T-helper 1 cell treated with Interleukin-12 subunit alpha and Interleukin-12 subunit beta and Interleukin-4 antibody, amounts not matched to agents 30 μg/mL and 1 μg/mL, for 36 hours (primary cell): ENCODE measurements around the gene ADAM29.
"Not testable (repeated sequence)": the region's sequence is repeated elsewhere in the genome, so short reads cannot be mapped to it uniquely, and the experiment has no call there.

ENCODE experiments used
- H3K27ac Mint-ChIP-seq: one replicate; pipeline ENCODE4 v1.8.0; 2021; ENCODE audit warnings: mild to moderate bottlenecking, mixed read lengths
- H3K27me3 Mint-ChIP-seq: one replicate; pipeline ENCODE4 v1.8.0; 2021; ENCODE audit warnings: low read depth, mixed read lengths
- H3K36me3 Mint-ChIP-seq: one replicate; pipeline ENCODE4 v1.8.0; 2021; ENCODE audit warnings: low read depth, mixed read lengths
- H3K4me1 Mint-ChIP-seq: one replicate; pipeline ENCODE4 v1.8.0; 2021; ENCODE audit warnings: low read depth, mixed read lengths
- H3K4me3 Mint-ChIP-seq: one replicate; pipeline ENCODE4 v1.8.0; 2021; ENCODE audit warnings: mild to moderate bottlenecking, moderate library complexity, mixed read lengths
- H3K9me3 Mint-ChIP-seq: one replicate; pipeline ENCODE4 v1.8.0; 2021; ENCODE audit warnings: mixed read lengths

ADAM29 gene

DNA sequence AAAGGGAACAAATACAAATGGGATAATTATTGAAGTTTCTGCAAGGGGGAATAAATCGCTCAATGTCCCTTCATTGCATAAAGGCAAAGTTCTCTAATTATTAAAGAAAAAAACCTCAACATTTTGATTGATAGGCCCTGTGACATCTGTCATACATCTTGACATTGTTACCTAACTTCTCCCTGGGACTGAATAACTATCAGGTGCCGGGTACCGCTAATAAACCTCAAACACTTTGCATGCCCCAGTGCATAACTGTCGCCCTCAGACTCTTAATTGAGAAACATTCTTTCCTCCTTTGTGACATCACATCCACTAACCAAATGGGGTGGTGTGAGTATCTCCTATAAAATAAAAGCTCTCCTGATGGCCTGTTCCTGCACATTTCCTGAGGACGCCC is at the start of gene ADAM29:
Gene ADAM29 (plus strand): TSS at position 301 of the 400 bp plus-strand sequence. CDS start 57,168 bp downstream, outside the sequence.
- H3K27ac Mint-ChIP-seq = no peak within 1 kb of the TSS
- H3K9me3 Mint-ChIP-seq = no peaks in the 10 kb centered on the region
- H3K4me1 Mint-ChIP-seq = no peaks in the 10 kb centered on the region
- H3K4me3 Mint-ChIP-seq = no peak within 1 kb of the TSS
- H3K36me3 Mint-ChIP-seq = no peaks in the 10 kb centered on the region
- H3K27me3 Mint-ChIP-seq = no peaks in the 10 kb centered on the region

DNA sequence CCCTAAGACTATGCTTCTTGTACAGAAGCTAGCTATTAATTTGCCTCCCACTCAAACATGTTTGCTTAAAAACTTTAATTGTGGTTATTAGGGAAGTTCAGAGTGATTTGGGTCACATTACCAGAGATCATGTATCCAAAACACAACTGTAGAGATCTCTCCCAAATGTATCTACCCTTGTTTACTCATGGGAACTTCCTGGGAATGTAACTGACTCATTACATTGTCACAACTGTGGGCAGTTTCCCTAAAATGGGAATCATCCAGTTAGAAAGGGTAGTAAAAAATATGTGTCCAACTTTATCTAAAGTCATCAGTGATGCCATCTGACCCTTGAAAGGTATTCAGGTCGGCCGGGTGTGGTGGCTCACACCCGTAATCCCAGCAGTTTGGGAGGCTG is 48.8 kb upstream of the ADAM29 start:
- H3K36me3 Mint-ChIP-seq = no peaks in the 10 kb centered on the region
- H3K4me3 Mint-ChIP-seq = no peak overlapping the region
- H3K9me3 Mint-ChIP-seq = no peaks in the 10 kb centered on the region
- H3K27me3 Mint-ChIP-seq = no peaks in the 10 kb centered on the region
- no peaks in the 10 kb centered on the region for H3K4me1 Mint-ChIP-seq
- H3K27ac Mint-ChIP-seq = no peak overlapping the region

DNA sequence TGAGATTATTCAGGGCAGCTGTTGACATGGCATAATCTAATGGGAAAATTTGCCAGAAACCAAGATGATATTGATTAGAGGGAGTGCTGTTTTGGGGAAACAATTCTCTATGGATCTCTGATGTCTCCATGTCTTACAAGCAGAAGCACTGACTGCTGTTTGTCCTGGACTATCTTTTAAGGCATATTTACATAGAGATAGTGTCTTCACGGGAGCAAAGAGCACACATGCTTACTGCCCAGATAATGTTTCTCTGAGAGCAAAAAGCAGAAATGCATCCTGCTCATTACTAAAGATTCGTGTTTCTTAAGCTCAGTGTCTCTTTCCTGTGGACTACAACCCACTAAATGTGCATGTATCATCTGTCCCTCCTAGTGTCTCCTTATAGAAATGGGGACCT is 47.8 kb upstream of the ADAM29 start:
- no peaks in the 10 kb centered on the region for H3K4me1 Mint-ChIP-seq
- H3K27me3 Mint-ChIP-seq = no peaks in the 10 kb centered on the region
- H3K27ac Mint-ChIP-seq = no peak overlapping the region
- H3K36me3 Mint-ChIP-seq = no peaks in the 10 kb centered on the region
- no peaks in the 10 kb centered on the region for H3K9me3 Mint-ChIP-seq
- no peak overlapping the region for H3K4me3 Mint-ChIP-seq

DNA sequence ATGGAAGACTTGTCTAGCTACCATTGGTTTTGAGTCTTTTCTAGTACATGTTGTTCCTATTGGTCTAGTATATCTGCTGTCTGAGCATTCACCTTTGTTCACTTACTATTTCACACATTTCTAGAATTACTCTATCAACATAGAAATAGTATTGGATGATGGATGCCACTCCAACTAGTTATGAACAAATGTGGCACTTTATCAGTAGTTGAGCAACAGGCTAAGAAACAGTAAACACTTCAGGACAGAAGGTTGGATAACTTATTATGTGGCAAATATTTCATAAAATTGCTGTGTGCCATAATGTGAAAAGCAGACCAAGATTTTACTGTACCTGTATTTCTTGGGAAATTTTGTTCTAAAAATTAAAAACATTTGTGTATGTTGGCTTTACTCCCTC is 46.8 kb upstream of the ADAM29 start:
- Mint-ChIP-seq H3K36me3 (no peaks in the 10 kb centered on the region), H3K4me1 (no peaks in the 10 kb centered on the region), H3K4me3 (no peak overlapping the region), H3K27ac (no peak overlapping the region), H3K27me3 (no peaks in the 10 kb centered on the region), H3K9me3 (no peaks in the 10 kb centered on the region)

DNA sequence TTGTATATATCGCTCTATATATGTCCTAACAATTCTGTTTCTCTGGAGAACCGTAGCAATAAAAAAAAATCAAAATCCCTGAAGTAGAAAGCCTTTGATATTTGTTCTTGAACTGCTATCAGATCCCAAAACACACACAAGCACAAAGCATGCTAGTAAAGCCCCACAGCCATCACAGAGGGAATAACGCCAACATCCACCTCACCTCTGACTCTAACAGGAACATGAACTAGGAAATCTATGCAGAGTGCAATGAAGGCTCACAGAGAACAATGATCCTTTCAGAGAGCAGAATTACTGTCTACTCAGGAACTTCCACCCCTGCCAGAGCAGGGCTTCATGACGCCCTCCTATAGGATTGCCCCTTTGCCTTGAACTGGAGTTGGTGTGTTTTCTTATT is 45.0 kb upstream of the ADAM29 start:
- not testable (repeated sequence) for H3K4me1 Mint-ChIP-seq, H3K27ac Mint-ChIP-seq, H3K9me3 Mint-ChIP-seq, H3K27me3 Mint-ChIP-seq, H3K4me3 Mint-ChIP-seq, H3K36me3 Mint-ChIP-seq

DNA sequence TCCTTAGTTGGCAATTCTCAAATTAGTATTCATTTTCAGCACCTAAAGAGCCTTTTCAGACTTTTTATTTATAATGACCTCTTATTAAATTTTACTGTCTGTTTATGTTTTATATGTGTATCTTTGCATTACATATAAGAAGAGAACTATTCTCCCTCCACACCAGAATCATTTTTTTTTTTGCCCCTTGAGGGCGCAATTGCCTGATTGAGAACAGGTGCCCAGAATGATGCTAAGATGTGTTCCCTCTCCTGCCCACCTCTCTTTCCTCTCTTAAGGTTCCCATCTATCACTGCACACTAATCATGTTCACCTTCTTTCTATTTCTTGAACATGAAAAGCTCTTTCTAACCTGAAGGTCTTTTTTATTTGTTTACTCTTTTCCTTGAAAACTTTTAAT is 44.2 kb upstream of the ADAM29 start:
- Mint-ChIP-seq H3K9me3 (no peaks in the 10 kb centered on the region), H3K27me3 (no peaks in the 10 kb centered on the region), H3K4me1 (no peaks in the 10 kb centered on the region), H3K27ac (no peak overlapping the region), H3K4me3 (no peak overlapping the region), H3K36me3 (no peaks in the 10 kb centered on the region)

DNA sequence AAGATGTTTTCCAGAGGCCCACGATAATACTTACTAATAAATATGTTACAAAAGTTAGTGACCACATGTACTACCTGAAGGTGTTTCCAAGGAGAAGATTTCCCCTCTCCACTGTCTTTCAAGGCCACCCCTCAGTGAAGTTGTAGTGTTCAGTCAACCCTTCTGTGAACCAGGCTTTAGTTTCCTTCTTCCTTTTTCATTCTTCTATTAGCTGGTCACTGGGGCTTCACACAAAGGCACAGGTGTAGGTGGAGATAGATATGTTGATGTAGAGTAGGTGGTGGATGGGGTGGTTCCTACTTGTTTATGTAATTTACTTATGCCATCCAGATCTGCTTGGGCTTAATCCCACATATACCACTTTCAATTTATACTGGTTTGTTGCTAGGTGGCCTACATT is 43.3 kb upstream of the ADAM29 start:
- no peaks in the 10 kb centered on the region for H3K27me3 Mint-ChIP-seq
- H3K36me3 Mint-ChIP-seq = no peaks in the 10 kb centered on the region
- no peaks in the 10 kb centered on the region for H3K4me1 Mint-ChIP-seq
- H3K4me3 Mint-ChIP-seq = no peak overlapping the region
- H3K27ac Mint-ChIP-seq = no peak overlapping the region
- H3K9me3 Mint-ChIP-seq = no peaks in the 10 kb centered on the region

DNA sequence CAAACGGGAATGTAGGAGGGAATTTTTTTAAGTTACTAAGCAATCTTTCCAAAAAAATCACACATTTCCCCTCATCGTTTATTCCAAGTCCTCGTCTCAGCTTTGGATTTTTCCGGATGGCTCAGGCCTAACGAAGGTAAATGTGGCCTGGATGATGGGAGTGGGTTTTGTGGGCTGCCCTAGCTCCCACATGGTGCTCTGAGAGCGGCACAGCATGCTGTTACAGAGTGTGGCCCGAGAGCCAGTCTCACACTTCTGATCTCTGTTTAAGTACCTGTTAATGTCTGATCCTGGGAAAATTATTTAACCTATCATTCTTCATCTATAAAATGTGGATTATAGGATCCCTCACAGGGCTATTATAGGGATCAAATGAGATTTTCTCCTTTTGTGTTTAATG is 38.2 kb upstream of the ADAM29 start:
- H3K9me3 Mint-ChIP-seq = no peaks in the 10 kb centered on the region
- H3K4me3 Mint-ChIP-seq = no peak overlapping the region
- H3K4me1 Mint-ChIP-seq = no peaks in the 10 kb centered on the region
- no peaks in the 10 kb centered on the region for H3K27me3 Mint-ChIP-seq
- no peak overlapping the region for H3K27ac Mint-ChIP-seq
- no peaks in the 10 kb centered on the region for H3K36me3 Mint-ChIP-seq

DNA sequence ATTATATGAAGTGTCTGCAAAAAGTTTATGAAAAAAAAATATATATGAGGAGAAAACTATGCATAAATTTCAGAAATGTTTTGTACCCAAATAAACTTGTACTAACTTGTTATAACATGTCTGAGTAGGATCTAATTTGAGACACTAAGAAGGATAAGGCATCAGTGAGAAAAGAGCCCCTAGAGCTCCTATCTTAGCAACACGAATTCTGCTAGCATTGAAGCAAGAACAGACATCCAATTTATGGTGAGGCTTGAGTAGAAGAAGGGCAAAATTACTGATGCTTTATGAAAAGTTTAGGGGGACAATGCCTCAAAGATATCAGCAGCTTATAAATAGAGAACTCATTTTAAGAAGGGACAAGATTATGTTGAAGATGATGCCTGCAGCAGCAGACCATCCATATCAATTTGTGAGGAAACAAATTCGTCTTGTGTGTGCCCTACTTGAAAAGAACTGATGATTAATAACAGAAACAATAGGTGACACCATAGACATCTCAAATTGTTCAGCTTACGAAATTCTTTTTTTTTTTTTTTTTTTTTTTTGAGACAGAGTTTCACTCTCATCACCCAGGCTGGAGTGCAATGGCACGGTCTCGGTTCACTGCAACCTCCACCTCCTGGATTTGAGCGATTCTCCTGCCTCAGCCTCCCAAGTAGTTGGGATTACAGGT is 35.7 kb upstream of the ADAM29 start:
- Mint-ChIP-seq H3K36me3 (no peaks in the 10 kb centered on the region), H3K27ac (no peak overlapping the region), H3K27me3 (no peaks in the 10 kb centered on the region), H3K4me1 (no peaks in the 10 kb centered on the region), H3K9me3 (no peaks in the 10 kb centered on the region), H3K4me3 (no peak overlapping the region)

DNA sequence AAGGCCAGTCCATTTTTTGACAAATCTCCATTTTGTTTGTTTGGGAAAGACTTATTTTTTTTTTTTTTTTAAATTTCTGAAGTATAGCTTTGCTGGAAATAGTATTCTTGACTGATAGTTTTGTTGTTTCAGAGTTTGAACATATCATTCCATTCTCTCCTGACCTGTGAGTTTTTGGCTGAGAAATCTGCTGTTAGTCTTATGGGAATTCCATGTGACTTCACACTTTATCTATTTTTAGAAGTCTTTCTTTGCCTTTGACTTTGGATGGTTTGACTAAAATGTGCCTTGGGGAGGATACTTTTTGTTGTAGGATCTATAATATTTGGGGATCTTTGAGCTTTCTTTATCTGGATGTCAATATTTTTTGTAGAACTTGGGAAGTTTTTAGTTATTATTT is 10.7 kb upstream of the ADAM29 start:
- no peaks in the 10 kb centered on the region for H3K36me3 Mint-ChIP-seq

DNA sequence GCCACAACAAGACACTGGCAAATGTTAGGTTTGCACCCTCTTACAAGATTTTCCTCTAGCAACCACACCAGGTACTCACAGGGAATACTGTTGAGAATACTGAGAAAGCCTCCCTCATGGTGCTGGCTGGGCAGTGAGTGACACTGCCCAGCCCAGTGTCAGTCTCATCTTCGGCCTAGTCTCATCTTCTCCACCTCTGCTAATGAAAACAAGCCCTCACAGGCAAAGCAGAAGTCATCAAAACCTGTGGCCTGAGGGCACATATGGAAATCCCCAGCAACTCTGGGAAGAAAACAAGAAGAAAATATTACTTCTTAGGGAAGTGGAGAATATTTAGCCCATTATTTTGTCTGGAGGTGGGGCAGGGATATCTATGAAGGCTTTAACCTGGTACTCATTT is 7.9 kb upstream of the ADAM29 start:
- no peaks in the 10 kb centered on the region for H3K27me3 Mint-ChIP-seq
- H3K4me3 Mint-ChIP-seq = no peak overlapping the region
- H3K9me3 Mint-ChIP-seq = no peaks in the 10 kb centered on the region
- no peaks in the 10 kb centered on the region for H3K36me3 Mint-ChIP-seq
- H3K27ac Mint-ChIP-seq = no peak overlapping the region
- H3K4me1 Mint-ChIP-seq = no peaks in the 10 kb centered on the region

More for the DNA sequence above, 10.7 kb upstream of the ADAM29 start:
- Mint-ChIP-seq H3K4me1 (no peaks in the 10 kb centered on the region), H3K27me3 (no peaks in the 10 kb centered on the region), H3K4me3 (no peak overlapping the region), H3K27ac (no peak overlapping the region), H3K9me3 (peaks cover 4% of the 10 kb centered on the region)

DNA sequence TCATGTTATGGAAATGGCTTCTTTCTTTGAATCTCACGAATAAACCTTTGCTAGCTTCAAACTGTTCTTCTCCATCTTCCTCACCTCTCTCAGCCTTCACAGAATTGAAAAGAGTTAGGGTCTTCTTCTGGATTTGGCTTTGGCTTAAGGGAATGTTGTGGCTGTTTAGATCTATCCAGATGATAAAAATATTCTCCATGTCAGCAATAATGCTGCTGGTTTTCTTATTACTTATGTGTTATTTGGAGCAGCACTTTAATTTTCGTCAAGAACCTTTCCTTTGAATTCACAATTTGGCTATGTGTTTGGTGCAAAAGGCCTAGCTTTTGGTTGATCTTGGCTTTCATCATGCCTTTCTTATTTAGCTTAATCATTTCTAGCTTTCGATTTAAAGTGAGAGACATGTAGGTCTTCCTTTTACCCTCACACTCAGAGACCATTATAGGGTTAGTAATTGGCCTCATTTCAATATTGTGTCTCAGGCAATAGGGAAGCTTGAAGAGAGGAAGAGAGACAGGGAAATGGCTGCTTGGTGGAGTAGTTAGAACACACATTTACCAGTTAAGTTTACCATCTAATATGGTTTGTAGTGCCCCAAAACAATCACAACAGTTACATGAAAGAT is 5.1 kb upstream of the ADAM29 start:
- Mint-ChIP-seq H3K9me3 (no peaks in the 10 kb centered on the region), H3K4me1 (no peaks in the 10 kb centered on the region), H3K27ac (no peak overlapping the region), H3K27me3 (no peaks in the 10 kb centered on the region), H3K4me3 (no peak overlapping the region), H3K36me3 (no peaks in the 10 kb centered on the region)

DNA sequence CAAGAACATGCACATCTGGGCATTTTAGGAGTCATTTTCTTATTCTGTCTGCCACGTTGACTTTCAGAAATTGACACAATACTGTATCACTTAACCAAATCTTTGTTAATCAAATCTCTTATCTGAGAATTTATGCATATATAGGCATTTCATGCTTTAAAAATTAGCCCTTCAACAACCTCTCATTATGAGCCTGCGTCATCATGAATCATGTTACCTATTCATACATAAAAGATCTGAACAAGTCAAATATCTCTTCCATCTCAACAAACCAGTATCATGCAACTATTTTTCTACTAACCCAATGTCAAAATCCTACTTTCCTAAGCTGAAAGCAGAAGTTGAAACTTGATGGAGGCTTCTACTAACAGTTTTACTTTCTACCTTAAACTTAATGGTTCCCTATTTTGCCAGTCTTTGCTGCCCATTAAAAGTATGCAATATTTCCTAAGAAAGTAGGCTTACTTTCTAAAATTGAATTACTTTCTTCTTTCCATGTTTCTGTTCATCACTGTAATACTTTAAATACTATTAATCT is 1.8 kb downstream of the ADAM29 start:
- Mint-ChIP-seq H3K27ac (no peak overlapping the region), H3K9me3 (no peaks in the 10 kb centered on the region), H3K4me3 (no peak overlapping the region), H3K4me1 (no peaks in the 10 kb centered on the region), H3K36me3 (no peaks in the 10 kb centered on the region), H3K27me3 (no peaks in the 10 kb centered on the region)

DNA sequence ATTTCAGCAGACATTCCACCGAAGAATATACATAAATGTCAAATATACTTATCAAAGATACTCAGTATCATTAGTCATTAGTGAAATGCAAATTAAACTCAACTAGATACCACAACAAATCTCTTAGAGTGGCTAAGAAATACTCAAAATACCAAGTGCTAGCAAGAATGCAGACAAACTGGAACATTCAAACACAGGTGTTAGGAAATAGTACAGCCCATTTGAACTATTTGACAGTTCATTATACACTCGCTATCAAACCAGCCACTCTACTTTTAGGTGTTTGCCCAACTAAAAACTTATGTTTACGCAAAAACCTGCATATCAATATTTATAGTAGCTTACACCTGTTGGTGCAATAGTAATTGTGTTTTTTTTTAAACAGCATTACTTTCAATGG is 8.8 kb downstream of the ADAM29 start:
- Mint-ChIP-seq H3K27ac (no peak overlapping the region), H3K27me3 (no peaks in the 10 kb centered on the region), H3K4me3 (no peak overlapping the region), H3K36me3 (no peaks in the 10 kb centered on the region), H3K9me3 (no peaks in the 10 kb centered on the region), H3K4me1 (no peaks in the 10 kb centered on the region)

DNA sequence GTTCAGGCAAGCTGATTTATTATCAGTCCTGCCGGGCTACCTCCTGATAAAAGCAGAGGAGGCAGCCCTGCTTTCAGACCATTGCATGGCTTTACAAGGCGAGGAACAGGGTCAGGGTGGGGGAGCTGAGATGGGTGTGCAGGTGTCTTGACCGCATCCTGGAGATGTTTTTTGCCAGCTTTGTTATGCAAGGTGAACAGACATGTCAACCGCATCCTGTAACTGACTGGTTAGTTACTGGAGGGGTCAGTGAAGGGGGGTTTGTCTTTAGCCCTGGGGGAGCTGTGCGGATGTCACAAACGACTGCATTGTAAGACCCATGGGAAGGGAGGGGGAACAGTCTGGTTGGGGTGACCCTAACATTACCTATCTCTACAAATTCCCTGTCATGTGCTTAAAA is 10.0 kb downstream of the ADAM29 start:
- Mint-ChIP-seq H3K36me3 (no peaks in the 10 kb centered on the region), H3K27ac (no peak overlapping the region), H3K4me1 (no peaks in the 10 kb centered on the region), H3K4me3 (no peak overlapping the region), H3K27me3 (no peaks in the 10 kb centered on the region), H3K9me3 (no peaks in the 10 kb centered on the region)
